Stimulated activated CD8-positive, alpha-beta memory T cell treated with anti-CD3 and anti-CD28 coated beads, Interleukin-12 subunit alpha, Interleukin-12 subunit beta, amount 100 ng/mL, for 24 hours (primary cell): Measurements from ENCODE around the gene ADORA2B.
"Not testable (repeated sequence)": the region's sequence is repeated elsewhere in the genome, so short reads cannot be mapped to it uniquely, and the experiment has no call there.

ENCODE experiments used
- DNase-seq: peaks from one replicate; pipeline ENCODE4 v3.0.0-alpha.2; 2020; ENCODE audit errors: extremely low read depth

The ADORA2B gene

GRCh38 chr17:15955793-15956541, 11.0 kb downstream of the ADORA2B start:
- no peak for DNase-seq

- no peak for DNase-seq
Measured at GRCh38 chr17:15957206-15957605, 12.3 kb downstream of the ADORA2B start.

- no peak for DNase-seq
Measured at GRCh38 chr17:15957608-15958307, 12.8 kb downstream of the ADORA2B start.

- no peak for DNase-seq
Measured at GRCh38 chr17:15958484-15958854, 13.5 kb downstream of the ADORA2B start.

GRCh38 chr17:15963670-15964110, 18.8 kb downstream of the ADORA2B start:
- no peak for DNase-seq

GRCh38 chr17:15965528-15965927, 20.6 kb downstream of the ADORA2B start:
- DNase-seq: no peak

GRCh38 chr17:15966183-15966878, 21.4 kb downstream of the ADORA2B start:
- no peak for DNase-seq

- DNase-seq: no peak
Measured at GRCh38 chr17:15966879-15967248, 21.9 kb downstream of the ADORA2B start.

- DNase-seq: no peak
Measured at GRCh38 chr17:15967706-15968399, 22.9 kb downstream of the ADORA2B start.

- DNase-seq: no peak
Measured at GRCh38 chr17:15969463-15969862, 24.5 kb downstream of the ADORA2B start.

GRCh38 chr17:15970500-15970899, 25.6 kb downstream of the ADORA2B start:
- no peak for DNase-seq

- no peak for DNase-seq
Measured at GRCh38 chr17:15971098-15971678, 26.3 kb downstream of the ADORA2B start.

- no peak for DNase-seq
Measured at GRCh38 chr17:15971882-15972281, 27.0 kb downstream of the ADORA2B start.

- DNase-seq: no peak
Measured at GRCh38 chr17:15972497-15972951, 27.6 kb downstream of the ADORA2B start.

- no peak for DNase-seq
Measured at GRCh38 chr17:15973016-15973415, 28.1 kb downstream of the ADORA2B start.

- no peak for DNase-seq
Measured at GRCh38 chr17:15973834-15974233, 28.9 kb downstream of the ADORA2B start.

- DNase-seq: no peak
Measured at GRCh38 chr17:15977894-15978293, 33.0 kb downstream of the ADORA2B start.

GRCh38 chr17:15978606-15979005, 33.7 kb downstream of the ADORA2B start:
- DNase-seq: no peak

- DNase-seq: not testable (repeated sequence)
Measured at GRCh38 chr17:15979013-15979412, 34.1 kb downstream of the ADORA2B start.

- DNase-seq: no peak
Measured at GRCh38 chr17:15981208-15981607, 36.3 kb downstream of the ADORA2B start.
